ENCODE results near the gene SLMAP.
A peak's percentile ranks its signal among the peaks of the same experiment; 100 is the strongest.

SLMAP gene

GRCh38 chr3:57826245-57826951 lies 70.3 kb downstream of the SLMAP start:
- H3K9me3 ChIP-seq (replicated peaks; ENCODE audit: insufficient read depth, low read length): no peaks in the 10 kb centered on the region
- H3K9ac ChIP-seq (ENCODE audit: low read length): no peak overlapping the region
- DNase-seq: no peak
- H3K9me2 ChIP-seq (replicated peaks; ENCODE audit: insufficient read depth, low read length): no peaks in the 10 kb centered on the region
- H3F3A ChIP-seq (ENCODE audit: insufficient read depth, low read length): no peaks in the 10 kb centered on the region
- no peak overlapping the region for H3K27ac ChIP-seq (ENCODE audit: low read length)
- no peak for TF ChIP-seq EZH2phosphoT487 (IDR thresholded peaks at IDR 0.05; ENCODE audit: low read length)
- peak; percentile 3; the same call in 1 of the 2 replicates for TF ChIP-seq CTCF (IDR thresholded peaks at IDR 0.05; ENCODE audit: low read length)
- TF ChIP-seq EZH2 (optimal IDR thresholded peaks at IDR 0.05; ENCODE audit: low read depth, low read length): no peak
- H2AFZ ChIP-seq (ENCODE audit: low read length): no peak overlapping the region
- peaks cover 5% of the 10 kb centered on the region; the same call in 1 of the 2 replicates for H4K20me1 ChIP-seq (ENCODE audit: insufficient read depth, low read length)
- no peaks in the 10 kb centered on the region; the same call in 1 of the 2 replicates for H3K36me3 ChIP-seq (replicated peaks; ENCODE audit: insufficient read depth, low read length)
- no peaks in the 10 kb centered on the region for H3K27me3 ChIP-seq (replicated peaks; ENCODE audit: insufficient read depth, low read length)
- no peaks in the 10 kb centered on the region for H3K4me1 ChIP-seq (ENCODE audit: low read length)
- H3K4me3 ChIP-seq (ENCODE audit: low read length): no peak overlapping the region
- H3K4me2 ChIP-seq (ENCODE audit: low read depth, low read length): no peak overlapping the region
- H3K79me2 ChIP-seq (ENCODE audit: low read length): peaks cover 45% of the 10 kb centered on the region

- Histone ChIP-seq H3K27ac (ENCODE audit: low read length) (no peak overlapping the region), H3K36me3 (replicated peaks; ENCODE audit: insufficient read depth, low read length) (no peaks in the 10 kb centered on the region; the same call in 1 of the 2 replicates), H3K79me2 (ENCODE audit: low read length) (peaks cover 45% of the 10 kb centered on the region), H2AFZ (ENCODE audit: low read length) (no peak overlapping the region), H3K4me1 (ENCODE audit: low read length) (no peaks in the 10 kb centered on the region), H3F3A (ENCODE audit: insufficient read depth, low read length) (no peaks in the 10 kb centered on the region), H3K27me3 (replicated peaks; ENCODE audit: insufficient read depth, low read length) (no peaks in the 10 kb centered on the region), H3K9ac (ENCODE audit: low read length) (no peak overlapping the region), H4K20me1 (ENCODE audit: insufficient read depth, low read length) (peaks cover 5% of the 10 kb centered on the region; the same call in 1 of the 2 replicates), H3K4me3 (ENCODE audit: low read length) (no peak overlapping the region), H3K9me2 (replicated peaks; ENCODE audit: insufficient read depth, low read length) (no peaks in the 10 kb centered on the region), H3K4me2 (ENCODE audit: low read depth, low read length) (no peak overlapping the region), H3K9me3 (replicated peaks; ENCODE audit: insufficient read depth, low read length) (no peaks in the 10 kb centered on the region)
- TF ChIP-seq EZH2 (optimal IDR thresholded peaks at IDR 0.05; ENCODE audit: low read depth, low read length): no peak
- no peak for TF ChIP-seq EZH2phosphoT487 (IDR thresholded peaks at IDR 0.05; ENCODE audit: low read length)
- no peak for TF ChIP-seq CTCF (IDR thresholded peaks at IDR 0.05; ENCODE audit: low read length)
- DNase-seq: no peak
Observed at GRCh38 chr3:57826952-57827723, 71.0 kb downstream of the SLMAP start.

- TF ChIP-seq EZH2phosphoT487 (IDR thresholded peaks at IDR 0.05; ENCODE audit: low read length): no peak
- no peak for TF ChIP-seq CTCF (IDR thresholded peaks at IDR 0.05; ENCODE audit: low read length)
- no peak for TF ChIP-seq EZH2 (optimal IDR thresholded peaks at IDR 0.05; ENCODE audit: low read depth, low read length)
- Histone ChIP-seq H3K4me1 (ENCODE audit: low read length) (no peaks in the 10 kb centered on the region), H3K4me3 (ENCODE audit: low read length) (no peak overlapping the region), H3K79me2 (ENCODE audit: low read length) (peaks cover 39% of the 10 kb centered on the region), H3F3A (ENCODE audit: insufficient read depth, low read length) (no peaks in the 10 kb centered on the region), H3K9me3 (replicated peaks; ENCODE audit: insufficient read depth, low read length) (no peaks in the 10 kb centered on the region), H3K4me2 (ENCODE audit: low read depth, low read length) (no peak overlapping the region), H3K36me3 (replicated peaks; ENCODE audit: insufficient read depth, low read length) (no peaks in the 10 kb centered on the region; the same call in 1 of the 2 replicates), H2AFZ (ENCODE audit: low read length) (no peak overlapping the region), H3K9ac (ENCODE audit: low read length) (no peak overlapping the region), H4K20me1 (ENCODE audit: insufficient read depth, low read length) (peaks cover 5% of the 10 kb centered on the region; the same call in 1 of the 2 replicates), H3K9me2 (replicated peaks; ENCODE audit: insufficient read depth, low read length) (no peaks in the 10 kb centered on the region), H3K27me3 (replicated peaks; ENCODE audit: insufficient read depth, low read length) (no peaks in the 10 kb centered on the region), H3K27ac (ENCODE audit: low read length) (no peak overlapping the region)
- DNase-seq: no peak
Observed at GRCh38 chr3:57827757-57828156, 71.6 kb downstream of the SLMAP start.

Measured in MM.1S (cell line).